ENCODE data around the gene HESX1. TPM values are rescaled to one million over a fixed set of nuclear protein-coding genes. Genes with fewer than 3 reads are reported as not detected.

Gene HESX1
- total and polyA plus RNA-seq, 4 donors = 0.50 to 2.7 (median 2.1) TPM

DNA sequence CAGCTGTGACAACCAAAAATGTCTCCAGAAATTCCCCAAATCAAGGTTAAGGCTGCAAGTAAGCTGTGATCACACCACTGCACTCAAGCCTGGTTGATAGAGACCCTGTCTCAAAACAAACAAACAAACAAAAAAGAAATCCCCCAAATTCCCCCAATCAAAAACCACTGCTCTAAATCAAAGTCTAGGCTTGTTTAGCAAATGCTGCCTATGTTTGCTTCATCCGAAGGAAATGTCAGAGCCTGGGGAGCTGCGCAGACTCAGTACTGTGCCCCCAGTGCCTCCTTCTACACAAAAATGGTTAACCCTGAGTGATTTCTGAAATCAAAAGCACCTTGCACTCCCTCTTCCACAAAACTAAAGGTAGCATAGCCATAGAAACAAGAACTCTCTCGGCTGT, 48.0 kb downstream of the HESX1 start:
- H3K27ac ChIP-seq (ENCODE audit: low read depth, low read length) = peak overlapping the region; percentile 72
- no peaks in the 10 kb centered on the region for H3K9me3 ChIP-seq (ENCODE audit: control insufficient read depth, insufficient read depth, low read length)
- H3K4me3 ChIP-seq (ENCODE audit: low read depth, low read length) = no peak overlapping the region
- no peaks in the 10 kb centered on the region for H3K27me3 ChIP-seq (ENCODE audit: control insufficient read depth, insufficient read depth, low read length)
- H3K4me1 ChIP-seq (ENCODE audit: control insufficient read depth, insufficient read depth, low read length) = peaks cover 21% of the 10 kb centered on the region
- WGBS (ENCODE audit: insufficient coverage) = 17% methylated on average over 3 of the region's 3 CpGs
- DNase-seq (ENCODE audit: low read depth in 4 of 6, low spot score in 6 of 6) = peak in 1 of 6 donors; percentile 1
- H3K36me3 ChIP-seq (ENCODE audit: control insufficient read depth, insufficient read depth, low read length) = no peaks in the 10 kb centered on the region

DNA sequence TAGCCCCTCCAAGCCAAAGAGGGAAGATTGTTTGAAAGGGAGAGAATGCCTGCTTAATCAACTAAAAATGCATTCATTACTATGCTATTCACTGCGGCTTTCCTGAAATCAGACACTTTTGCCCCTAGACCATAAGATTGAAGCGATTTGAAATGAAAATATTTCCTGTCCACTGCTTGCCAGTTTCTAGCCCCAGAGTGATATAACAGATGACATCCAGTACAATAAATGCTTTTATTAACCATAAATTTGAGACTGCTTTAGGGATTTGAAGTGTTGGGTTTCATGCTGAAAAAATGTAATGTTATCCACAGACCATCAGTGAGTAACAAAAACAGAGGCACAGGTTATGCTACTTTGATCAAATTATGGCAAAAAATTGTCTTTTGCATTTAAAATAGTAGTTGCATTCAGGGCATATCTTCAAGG, 48.7 kb downstream of the HESX1 start:
- DNase-seq (ENCODE audit: low read depth in 4 of 6, low spot score in 6 of 6) = peak in 1 of 6 donors; percentile 5
- Histone ChIP-seq H3K4me1 (ENCODE audit: control insufficient read depth, insufficient read depth, low read length) (peaks cover 21% of the 10 kb centered on the region), H3K4me3 (ENCODE audit: low read depth, low read length) (no peak overlapping the region), H3K27me3 (ENCODE audit: control insufficient read depth, insufficient read depth, low read length) (no peaks in the 10 kb centered on the region), H3K27ac (ENCODE audit: low read depth, low read length) (no peak overlapping the region), H3K36me3 (ENCODE audit: control insufficient read depth, insufficient read depth, low read length) (no peaks in the 10 kb centered on the region), H3K9me3 (ENCODE audit: control insufficient read depth, insufficient read depth, low read length) (no peaks in the 10 kb centered on the region)
- no CpG with 5 or more reads among the region's 2 CpGs for WGBS (ENCODE audit: insufficient coverage)

DNA sequence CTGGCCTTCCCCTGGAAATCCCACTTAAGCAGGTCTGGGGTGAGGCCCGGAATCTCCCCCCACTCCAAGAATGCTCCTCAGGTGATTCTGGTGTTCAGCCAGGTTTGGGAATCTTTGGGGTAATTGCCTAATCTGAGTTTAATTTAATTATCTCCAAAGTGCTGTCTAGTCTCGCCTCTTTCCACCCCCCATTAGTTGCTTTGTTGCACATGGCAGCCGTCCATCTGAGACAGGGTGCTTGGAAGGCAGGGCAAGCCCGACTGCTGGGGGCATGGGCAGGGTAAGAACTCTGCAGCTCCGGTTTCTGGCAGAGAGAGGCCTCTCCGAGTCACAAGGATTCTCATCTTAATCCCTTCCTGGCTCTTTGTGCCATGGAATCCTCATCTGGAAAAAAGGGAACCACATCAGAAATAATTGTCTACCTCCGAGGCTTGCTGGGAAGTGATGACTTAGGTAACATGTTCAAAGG, 49.6 kb downstream of the HESX1 start:
- H3K4me3 ChIP-seq (ENCODE audit: low read depth, low read length) = no peak overlapping the region
- H3K36me3 ChIP-seq (ENCODE audit: control insufficient read depth, insufficient read depth, low read length) = no peaks in the 10 kb centered on the region
- no peaks in the 10 kb centered on the region for H3K27me3 ChIP-seq (ENCODE audit: control insufficient read depth, insufficient read depth, low read length)
- peak overlapping the region; percentile 21 for H3K27ac ChIP-seq (ENCODE audit: low read depth, low read length)
- WGBS (ENCODE audit: insufficient coverage) = 28% methylated on average over 5 of the region's 7 CpGs
- H3K9me3 ChIP-seq (ENCODE audit: control insufficient read depth, insufficient read depth, low read length) = no peaks in the 10 kb centered on the region
- DNase-seq (ENCODE audit: low read depth in 4 of 6, low spot score in 6 of 6) = peak in 2 of 6 donors; percentile 23 to 61
- H3K4me1 ChIP-seq (ENCODE audit: control insufficient read depth, insufficient read depth, low read length) = peaks cover 20% of the 10 kb centered on the region

Other genes with a start within 250 kb of the HESX1 start
- gene SPATA12, start 139.3 kb downstream of the HESX1 start, total RNA-seq = not detected
- under 1 TPM in 1 of 2 donors, not detected in 1; 0.20 TPM for gene SPATA12, start 139.3 kb downstream of the HESX1 start, polyA plus RNA-seq (ENCODE audit: insufficient read length in 2 of 2)
- gene IL17RD, start 34.6 kb downstream of the HESX1 start, total RNA-seq = 10 to 100 TPM; 17.3 to 20.0 TPM
- 10 to 100 TPM; 28.4 to 28.5 TPM for gene IL17RD, start 34.6 kb downstream of the HESX1 start, polyA plus RNA-seq (ENCODE audit: insufficient read length in 2 of 2)
- gene APPL1, start 27.8 kb upstream of the HESX1 start, total RNA-seq = 100 to 1,000 TPM in 1 of 2 donors, 10 to 100 TPM in 1; 69.9 to 108 TPM
- 10 to 100 TPM; 32.7 to 39.9 TPM for gene APPL1, start 27.8 kb upstream of the HESX1 start, polyA plus RNA-seq (ENCODE audit: insufficient read length in 2 of 2)
- gene ASB14, start 92.7 kb upstream of the HESX1 start, total RNA-seq = under 1 TPM; 0.50 to 0.59 TPM
- 1 to 10 TPM in 1 of 2 donors, under 1 TPM in 1; 0.62 to 1.4 TPM for gene ASB14, start 92.7 kb upstream of the HESX1 start, polyA plus RNA-seq (ENCODE audit: insufficient read length in 2 of 2)